ENCODE measurements around the gene ITPR3.

ITPR3 gene

GRCh38 chr6:33689148-33689494 is 68.0 kb downstream of the ITPR3 start:
- DNase-seq = no peak

GRCh38 chr6:33689879-33690278 is 68.8 kb downstream of the ITPR3 start:
- DNase-seq = no peak

- DNase-seq = no peak
Observed at GRCh38 chr6:33690766-33691165, 69.6 kb downstream of the ITPR3 start.

GRCh38 chr6:33691456-33692077 is 70.4 kb downstream of the ITPR3 start:
- no peak for DNase-seq

- DNase-seq = no peak
Observed at GRCh38 chr6:33692078-33692759, 71.1 kb downstream of the ITPR3 start.

- DNase-seq = no peak
Observed at GRCh38 chr6:33692760-33693158, 71.6 kb downstream of the ITPR3 start.

GRCh38 chr6:33693186-33694105 is 72.3 kb downstream of the ITPR3 start:
- no peak for DNase-seq

GRCh38 chr6:33694401-33694931 is 73.3 kb downstream of the ITPR3 start:
- DNase-seq = no peak

- no peak for DNase-seq
Observed at GRCh38 chr6:33694977-33695376, 73.9 kb downstream of the ITPR3 start.

- no peak for DNase-seq
Observed at GRCh38 chr6:33695451-33695887, 74.3 kb downstream of the ITPR3 start.

GRCh38 chr6:33696076-33696475 is 75.0 kb downstream of the ITPR3 start:
- no peak for DNase-seq

GRCh38 chr6:33696548-33697518 is 75.7 kb downstream of the ITPR3 start:
- DNase-seq = peak; percentile 91

- no peak for DNase-seq
Observed at GRCh38 chr6:33697845-33698244, 76.7 kb downstream of the ITPR3 start.

- DNase-seq = no peak
Observed at GRCh38 chr6:33698494-33698893, 77.4 kb downstream of the ITPR3 start.

- DNase-seq = no peak
Observed at GRCh38 chr6:33699131-33699530, 78.0 kb downstream of the ITPR3 start.

- DNase-seq = no peak
Observed at GRCh38 chr6:33699739-33700138, 78.6 kb downstream of the ITPR3 start.

- no peak for DNase-seq
Observed at GRCh38 chr6:33700391-33701050, 79.4 kb downstream of the ITPR3 start.

GRCh38 chr6:33702345-33702977 is 81.3 kb downstream of the ITPR3 start:
- no peak for DNase-seq

GRCh38 chr6:33704215-33705066 is 83.3 kb downstream of the ITPR3 start:
- DNase-seq = no peak

GRCh38 chr6:33705268-33705885 is 84.3 kb downstream of the ITPR3 start:
- no peak for DNase-seq
